Measurements from ENCODE around the gene ITGB1. TPM values are rescaled to one million over a fixed set of nuclear protein-coding genes. Genes with fewer than 3 reads are reported as not detected.

Gene ITGB1
- total RNA-seq, 1 experiment from 2014 or later: 223 TPM

DNA sequence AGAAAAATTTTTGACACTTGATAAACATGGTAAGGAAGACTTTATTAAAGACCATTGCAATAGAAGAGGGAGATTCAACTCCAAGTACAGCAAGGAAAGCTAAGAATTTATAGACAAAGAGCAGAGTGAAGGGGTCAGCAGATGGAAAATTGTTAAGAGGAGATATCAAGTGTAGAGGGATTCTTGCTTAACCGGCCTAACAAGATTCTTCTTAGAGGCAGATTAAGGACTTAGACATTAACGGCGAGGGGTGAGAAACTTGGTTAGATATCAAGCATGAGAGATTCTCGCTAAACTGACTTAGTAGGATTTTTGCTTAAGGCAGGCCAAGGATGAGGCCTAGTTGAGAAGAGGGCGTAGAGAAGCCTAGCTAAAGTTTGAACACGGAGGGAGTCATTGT, 76.0 kb downstream of the ITGB1 start:
- H3K27me3 Mint-ChIP-seq (ENCODE audit: low read depth): no peaks in the 10 kb centered on the region; the same call in 1 of the 2 replicates
- no peak overlapping the region for H2BK5ac ChIP-seq (ENCODE audit: insufficient read length, low read length)
- H3K27ac Mint-ChIP-seq: no peak overlapping the region
- H3K56ac ChIP-seq (ENCODE audit: insufficient read length, low read depth, low read length): no peak overlapping the region
- H3K4ac ChIP-seq (ENCODE audit: low read depth, low read length): no peak overlapping the region
- no peak overlapping the region for H2BK15ac ChIP-seq (ENCODE audit: low read depth, low read length)
- H2AK5ac ChIP-seq (ENCODE audit: insufficient read length, low read length): no peak overlapping the region
- H3K27me3 ChIP-seq (ENCODE audit: insufficient read depth, low read length): no peaks in the 10 kb centered on the region
- no peaks in the 10 kb centered on the region for H3K9me3 Mint-ChIP-seq
- H3K4me1 ChIP-seq (ENCODE audit: insufficient read depth, low read length): 0 out of 2 replicates have a peak, but pooled peaks cover 2% of the 10 kb centered on the region
- no peak overlapping the region for H3K4me2 ChIP-seq (ENCODE audit: insufficient read depth, insufficient read length, low read length)
- H4K91ac ChIP-seq (ENCODE audit: insufficient read length, low read depth, low read length): no peak overlapping the region
- H3K27ac ChIP-seq (ENCODE audit: insufficient read length, low read depth, low read length): no peak overlapping the region
- H3K4me1 Mint-ChIP-seq: peaks cover 14 to 17% of the 10 kb centered on the region in 2 experiments
- DNase-seq: no peak
- no peak overlapping the region for H4K5ac ChIP-seq (ENCODE audit: insufficient read length, low read depth, low read length)
- no peak overlapping the region for H3K14ac ChIP-seq (ENCODE audit: insufficient read depth, low read length)
- no peak overlapping the region for H2BK20ac ChIP-seq (ENCODE audit: low read depth, low read length, poor library complexity, severe bottlenecking)
- no peak overlapping the region for H3K4me3 Mint-ChIP-seq
- TF ChIP-seq, protein P1, sequence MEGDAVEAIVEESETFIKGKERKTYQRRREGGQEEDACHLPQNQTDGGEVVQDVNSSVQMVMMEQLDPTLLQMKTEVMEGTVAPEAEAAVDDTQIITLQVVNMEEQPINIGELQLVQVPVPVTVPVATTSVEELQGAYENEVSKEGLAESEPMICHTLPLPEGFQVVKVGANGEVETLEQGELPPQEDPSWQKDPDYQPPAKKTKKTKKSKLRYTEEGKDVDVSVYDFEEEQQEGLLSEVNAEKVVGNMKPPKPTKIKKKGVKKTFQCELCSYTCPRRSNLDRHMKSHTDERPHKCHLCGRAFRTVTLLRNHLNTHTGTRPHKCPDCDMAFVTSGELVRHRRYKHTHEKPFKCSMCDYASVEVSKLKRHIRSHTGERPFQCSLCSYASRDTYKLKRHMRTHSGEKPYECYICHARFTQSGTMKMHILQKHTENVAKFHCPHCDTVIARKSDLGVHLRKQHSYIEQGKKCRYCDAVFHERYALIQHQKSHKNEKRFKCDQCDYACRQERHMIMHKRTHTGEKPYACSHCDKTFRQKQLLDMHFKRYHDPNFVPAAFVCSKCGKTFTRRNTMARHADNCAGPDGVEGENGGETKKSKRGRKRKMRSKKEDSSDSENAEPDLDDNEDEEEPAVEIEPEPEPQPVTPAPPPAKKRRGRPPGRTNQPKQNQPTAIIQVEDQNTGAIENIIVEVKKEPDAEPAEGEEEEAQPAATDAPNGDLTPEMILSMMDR (conservative IDR thresholded peaks at IDR 0.05): no peak
- H4K20me1 ChIP-seq (ENCODE audit: control insufficient read depth, insufficient read depth, insufficient read length): no peaks in the 10 kb centered on the region
- no peaks in the 10 kb centered on the region for H3K9me3 ChIP-seq (ENCODE audit: control insufficient read depth, low read depth, low read length)
- H2AFZ ChIP-seq (ENCODE audit: low read length): no peak overlapping the region
- H4K8ac ChIP-seq (replicated peaks; ENCODE audit: insufficient read length, low read depth, low read length): no peak overlapping the region
- no peaks in the 10 kb centered on the region for H3K79me2 ChIP-seq (ENCODE audit: insufficient read depth, low read length)
- no peak overlapping the region for H3K18ac ChIP-seq (ENCODE audit: insufficient read length, low read depth, low read length)
- H3K23me2 ChIP-seq (ENCODE audit: insufficient read length, low read depth, low read length, poor library complexity, severe bottlenecking): no peaks in the 10 kb centered on the region
- no peak overlapping the region for H3T11ph ChIP-seq (ENCODE audit: low read length)
- no peak overlapping the region for H2BK120ac ChIP-seq (ENCODE audit: low read depth, low read length, poor library complexity, severe bottlenecking)
- H3K36me3 Mint-ChIP-seq (ENCODE audit: insufficient read depth in 1 of 3, low read depth in 3 of 3): no peaks in the 10 kb centered on the region
- no CpG with 5 or more reads among the region's 6 CpGs for WGBS (ENCODE audit: extremely low coverage, insufficient read length, low lambda C conversion rate)
- no peak overlapping the region for H3K9ac ChIP-seq (ENCODE audit: extremely low read depth, insufficient read length, low read length)
- no peak overlapping the region for H3K23ac ChIP-seq (ENCODE audit: insufficient read length, low read depth, low read length)
- no peak overlapping the region for H2BK12ac ChIP-seq (ENCODE audit: insufficient read length, low read depth, low read length)
- H3K79me1 ChIP-seq (ENCODE audit: insufficient read depth, low read depth, low read length, poor library complexity, severe bottlenecking): no peaks in the 10 kb centered on the region

All from H9 (cell line).